ENCODE measurements around the gene DNAAF5. TPM values are rescaled to one million over a fixed set of nuclear protein-coding genes. Genes with fewer than 3 reads are reported as not detected.
A peak's percentile ranks its signal among the peaks of the same experiment; 100 is the strongest.

Gene DNAAF5
- total RNA-seq, 3 donors from 2014 or later = 14.1 to 29.8 (median 23.6) TPM

- H3K27me3 ChIP-seq = no peaks in the 10 kb centered on the region
- intact Hi-C loops (cut with DNase I; ENCODE audit: low total_unique reads) = loop anchor here (1.0 kb wide), 1 partner anchor 17 kb away; no protein-coding TSS in a partner anchor
- DNase-seq (ENCODE audit: low spot score in 2 of 2) = peak in 1 of 2 donors; percentile 31
- no peaks in the 10 kb centered on the region for H3K36me3 ChIP-seq
- peaks cover 21 to 23% of the 10 kb centered on the region in 2 donors for H3K9me3 ChIP-seq
- no peaks in the 10 kb centered on the region for H3K4me1 ChIP-seq
- no peak overlapping the region for H3K27ac ChIP-seq
- TF ChIP-seq POLR2A (IDR thresholded peaks at IDR 0.05) (no peak), POLR2AphosphoS5 (IDR thresholded peaks at IDR 0.05) (no peak), CTCF (IDR thresholded peaks at IDR 0.05) (no peak)
- no peak overlapping the region for H3K4me3 ChIP-seq
Observed at GRCh38 chr7:683526-684205, 42.8 kb upstream of the DNAAF5 start.

- H3K4me3 ChIP-seq = no peak overlapping the region
- intact Hi-C loops (cut with DNase I; ENCODE audit: low total_unique reads) = no loop called here
- peak in 1 of 2 donors; percentile 19 for DNase-seq (ENCODE audit: low spot score in 2 of 2)
- H3K9me3 ChIP-seq = peaks cover 29 to 30% of the 10 kb centered on the region in 2 donors
- no peaks in the 10 kb centered on the region for H3K27me3 ChIP-seq
- TF ChIP-seq POLR2A (IDR thresholded peaks at IDR 0.05) (no peak), POLR2AphosphoS5 (IDR thresholded peaks at IDR 0.05) (no peak), CTCF (IDR thresholded peaks at IDR 0.05) (no peak)
- no peaks in the 10 kb centered on the region for H3K4me1 ChIP-seq
- H3K27ac ChIP-seq = no peak overlapping the region
- no peaks in the 10 kb centered on the region for H3K36me3 ChIP-seq
Observed at GRCh38 chr7:684416-684815, 42.1 kb upstream of the DNAAF5 start.

- no peak for DNase-seq (ENCODE audit: low spot score in 2 of 2)
- Histone ChIP-seq H3K4me1 (no peaks in the 10 kb centered on the region), H3K9me3 (peaks cover 30 to 32% of the 10 kb centered on the region in 2 donors), H3K27ac (no peak overlapping the region), H3K4me3 (no peak overlapping the region), H3K27me3 (no peaks in the 10 kb centered on the region), H3K36me3 (no peaks in the 10 kb centered on the region)
- intact Hi-C loops (cut with DNase I; ENCODE audit: low total_unique reads) = no loop called here
- TF ChIP-seq CTCF (IDR thresholded peaks at IDR 0.05) (no peak), POLR2A (IDR thresholded peaks at IDR 0.05) (no peak), POLR2AphosphoS5 (IDR thresholded peaks at IDR 0.05) (no peak)
Observed at GRCh38 chr7:685540-685939, 41.0 kb upstream of the DNAAF5 start.

GRCh38 chr7:690478-691360 lies 35.8 kb upstream of the DNAAF5 start:
- H3K27ac ChIP-seq = no peak overlapping the region
- no peaks in the 10 kb centered on the region for H3K4me1 ChIP-seq
- intact Hi-C loops (cut with DNase I; ENCODE audit: low total_unique reads) = loop anchor here (2.0 kb wide), 1 partner anchor 36 kb away; the partner anchor contains the start of genes DNAAF5 and PRKAR1B
- peaks cover 26 to 31% of the 10 kb centered on the region in 2 donors for H3K9me3 ChIP-seq
- TF ChIP-seq POLR2AphosphoS5 (IDR thresholded peaks at IDR 0.05) (no peak), POLR2A (IDR thresholded peaks at IDR 0.05) (no peak), CTCF (IDR thresholded peaks at IDR 0.05) (no peak)
- DNase-seq (ENCODE audit: low spot score in 2 of 2) = no peak
- H3K36me3 ChIP-seq = no peaks in the 10 kb centered on the region
- H3K4me3 ChIP-seq = no peak overlapping the region
- no peaks in the 10 kb centered on the region for H3K27me3 ChIP-seq
